HPDE6-E6E7 (cell line): ENCODE measurements around the gene SGMS1.
"Not testable (repeated sequence)": the region's sequence is repeated elsewhere in the genome, so short reads cannot be mapped to it uniquely, and the experiment has no call there.

ENCODE experiments used
- DNase-seq: peaks from one replicate; pipeline ENCODE4 v3.0.0; 2011; ENCODE audit warnings: missing footprints; ENCODE audit errors: extremely low spot score

SGMS1 gene

GRCh38 chr10:50271564-50272250 lies 352.0 kb downstream of the SGMS1 start:
- DNase-seq: no peak

- DNase-seq: not testable (repeated sequence)
Observed at GRCh38 chr10:50267877-50268276, 355.9 kb downstream of the SGMS1 start.

GRCh38 chr10:50262625-50263024 lies 361.1 kb downstream of the SGMS1 start:
- DNase-seq: not testable (repeated sequence)

GRCh38 chr10:50260791-50261281 lies 362.9 kb downstream of the SGMS1 start:
- DNase-seq: no peak
